GM23338 (cell line): ENCODE measurements around the gene ZNF536. TPM values are rescaled to one million over a fixed set of nuclear protein-coding genes. Genes with fewer than 3 reads are reported as not detected.

Experiments
- ATAC-seq: fragments of 200-7000 bp; cut with Tn5 transposase; 3 replicates; pipeline ENCODE4 v1.9.1; 2020
- DNase-seq: peaks from one replicate; pipeline ENCODE4 v3.0.0-alpha.2; 2015; ENCODE audit warnings: low spot score
- H2AFZ ChIP-seq: fragments of 200-600 bp; sonication (generic); 2 replicates; pipeline ENCODE4 v1.8.0; 2016; ENCODE audit warnings: antibody characterized with exemption, mild to moderate bottlenecking, moderate library complexity
- H3F3A ChIP-seq: fragments of 200-600 bp; sonication (generic); replicated peaks from 2 replicates; pipeline ENCODE4 v1.8.0; 2017; ENCODE audit warnings: antibody characterized with exemption, mixed run types, low read depth
- H3K27ac ChIP-seq: fragments of 200-600 bp; sonication (generic); 2 replicates; pipeline ENCODE4 v1.6.1; 2016; ENCODE audit warnings: low read depth
- H3K27me3 ChIP-seq: fragments of 200-600 bp; sonication (generic); 2 replicates; pipeline ENCODE4 v1.8.0; 2016; ENCODE audit warnings: mild to moderate bottlenecking, mixed run types, moderate library complexity; ENCODE audit not compliant: insufficient read depth
- H3K36me3 ChIP-seq: fragments of 200-600 bp; sonication (generic); 2 replicates; pipeline ENCODE4 v1.8.0; 2016; ENCODE audit warnings: mild to moderate bottlenecking; ENCODE audit not compliant: insufficient read depth
- H3K4me1 ChIP-seq: fragments of 200-600 bp; sonication (generic); 2 replicates; pipeline ENCODE4 v1.8.0; 2016; ENCODE audit warnings: mild to moderate bottlenecking, moderate library complexity; ENCODE audit not compliant: insufficient read depth
- H3K4me2 ChIP-seq: fragments of 200-600 bp; sonication (generic); 2 replicates; pipeline ENCODE4 v1.7.1; 2017; ENCODE audit warnings: mixed run types
- H3K4me3 ChIP-seq: fragments of 200-600 bp; sonication (generic); 2 replicates; pipeline ENCODE4 v1.6.1; 2016; ENCODE audit warnings: mixed run types
- H3K79me2 ChIP-seq: fragments of 200-600 bp; sonication (generic); replicated peaks from 2 replicates; pipeline ENCODE4 v1.8.0; 2017; ENCODE audit warnings: mild to moderate bottlenecking; ENCODE audit not compliant: insufficient read depth
- H3K9me2 ChIP-seq: fragments of 200-600 bp; sonication (generic); 2 replicates; pipeline ENCODE4 v1.8.0; 2017; ENCODE audit not compliant: insufficient read depth
- H4K20me1 ChIP-seq: fragments of 200-600 bp; sonication (generic); replicated peaks from 2 replicates; pipeline ENCODE4 v1.8.0; 2017; ENCODE audit warnings: mild to moderate bottlenecking; ENCODE audit not compliant: insufficient read depth
- H3K27ac Mint-ChIP-seq: 2 replicates; pipeline ENCODE4 v1.8.0; 2020; ENCODE audit warnings: inconsistent platforms, mild to moderate bottlenecking, moderate library complexity, mixed read lengths
- H3K27me3 Mint-ChIP-seq: 3 replicates; pipeline ENCODE4 v1.8.0; 2022; ENCODE audit warnings: low read depth, mild to moderate bottlenecking, moderate library complexity, mixed read lengths, inconsistent platforms; ENCODE audit not compliant: insufficient read depth, poor library complexity
- H3K36me3 Mint-ChIP-seq: 3 replicates; pipeline ENCODE4 v1.8.0; 2021; ENCODE audit warnings: low read depth, mild to moderate bottlenecking, inconsistent platforms, moderate library complexity, mixed read lengths
- H3K4me1 Mint-ChIP-seq: 3 replicates; pipeline ENCODE4 v1.8.0; 2020; ENCODE audit warnings: mild to moderate bottlenecking, inconsistent platforms, mixed read lengths
- H3K4me3 Mint-ChIP-seq: 3 replicates; pipeline ENCODE4 v1.8.0; 2021; ENCODE audit warnings: moderate library complexity, mild to moderate bottlenecking, inconsistent platforms, mixed read lengths
- H3K9me3 Mint-ChIP-seq: 3 replicates; pipeline ENCODE4 v1.8.0; 2020; ENCODE audit warnings: moderate library complexity, mild to moderate bottlenecking, inconsistent platforms, mixed read lengths
- CREB1 ChIP-seq: fragments of 250-450 bp; sonication (Bioruptor Pico); IDR thresholded peaks from 2 replicates; pipeline ENCODE4 v1.5.0; 2020; ENCODE audit warnings: low read depth, mild to moderate bottlenecking, moderate library complexity
- CTCF ChIP-seq, 2 experiments: fragments of 200-600 bp in 1 of 2; sonication (generic) in 1 of 2; conservative IDR thresholded peaks; 2 replicates each; pipeline versions ENCODE4 v1.5.1 to v1.6.1; 2016 to 2017; ENCODE audit warnings: antibody characterized with exemption in 2 of 2, low read depth in 2 of 2, mild to moderate bottlenecking in 2 of 2, moderate library complexity in 1 of 2
- ETS1 ChIP-seq: IDR thresholded peaks from 2 replicates; pipeline ENCODE4 v1.6.1; 2016; ENCODE audit warnings: antibody characterized with exemption
- EZH2 ChIP-seq: fragments of 200-600 bp; sonication (generic); IDR thresholded peaks from one replicate; pipeline ENCODE4 v1.8.0; 2017; ENCODE audit warnings: antibody characterized with exemption, mild to moderate bottlenecking, low read depth; ENCODE audit not compliant: unreplicated experiment
- EZH2phosphoT487 ChIP-seq: fragments of 200-600 bp; sonication (generic); IDR thresholded peaks from one replicate; pipeline ENCODE4 v1.8.1; 2018; ENCODE audit warnings: antibody characterized with exemption; ENCODE audit not compliant: unreplicated experiment
- JUNB ChIP-seq: IDR thresholded peaks from one replicate; pipeline ENCODE4 v1.6.1; 2016; ENCODE audit warnings: antibody characterized with exemption; ENCODE audit not compliant: unreplicated experiment
- NANOG ChIP-seq: IDR thresholded peaks from 2 replicates; pipeline ENCODE4 v1.6.1; 2016; ENCODE audit warnings: antibody characterized with exemption, borderline replicate concordance
- POLR2AphosphoS5 ChIP-seq: IDR thresholded peaks from 2 replicates; pipeline ENCODE4 v1.6.1; 2016; ENCODE audit warnings: antibody characterized with exemption, low read depth
- STAT1 ChIP-seq: IDR thresholded peaks from one replicate; pipeline ENCODE4 v1.6.1; 2016; ENCODE audit warnings: antibody characterized with exemption; ENCODE audit not compliant: unreplicated experiment
- ZNF114 ChIP-seq: fragments of 250-450 bp; sonication (Bioruptor Pico); IDR thresholded peaks from 2 replicates; pipeline ENCODE4 v1.5.0; 2020; ENCODE audit warnings: mild to moderate bottlenecking, moderate library complexity
- ZNF331 ChIP-seq: fragments of 250-450 bp; sonication (Bioruptor Pico); IDR thresholded peaks from 2 replicates; pipeline ENCODE4 v1.5.0; 2020; ENCODE audit warnings: low read depth, mild to moderate bottlenecking, moderate library complexity
- ZNF462 ChIP-seq: fragments of 250-450 bp; sonication (Bioruptor Pico); IDR thresholded peaks from 2 replicates; pipeline ENCODE4 v1.5.0; 2020; ENCODE audit warnings: mild to moderate bottlenecking, moderate library complexity
- polyA plus RNA-seq: library from polyadenylated mRNA; unstranded; fragments of >200 nt; fragmentation: Nextera tagmentation; extraction: Ambion mirVana; gene quantifications from 2 replicates; pipeline ENCODE4 v1.2.1, GENCODE V29; 2016
- total RNA-seq: library from RNA; depleted of rRNA; stranded (reverse); fragments of >200 nt; shearing (Covaris generic); gene quantifications from 2 replicates; pipeline ENCODE4 v1.2.3, GENCODE V29; 2014

The ZNF536 gene
- total and polyA plus RNA-seq, 2 experiments from 2014 or later = 0.07 TPM; not detected in 1

- TF ChIP-seq EZH2phosphoT487 = no peak
- no peak for TF ChIP-seq JUNB
- no peak for TF ChIP-seq NANOG
- no peak for TF ChIP-seq EZH2
- TF ChIP-seq ZNF114 (CRISPR knock-in tag) = no peak
- Mint-ChIP-seq H3K36me3 (no peaks in the 10 kb centered on the region; the same call in 1 of the 3 replicates), H3K27ac (no peak overlapping the region), H3K4me3 (no peak overlapping the region), H3K4me1 (peaks cover 3% of the 10 kb centered on the region), H3K27me3 (peaks cover 4% of the 10 kb centered on the region), H3K9me3 (peaks cover 9% of the 10 kb centered on the region)
- no peak overlapping the region for H3K27ac ChIP-seq
- no peak overlapping the region for H3K4me2 ChIP-seq
- H4K20me1 ChIP-seq = no peaks in the 10 kb centered on the region
- ATAC-seq = no peak
- no peak overlapping the region for H3K4me3 ChIP-seq
- no peak overlapping the region for H2AFZ ChIP-seq
- H3K4me1 ChIP-seq = no peaks in the 10 kb centered on the region
- no peaks in the 10 kb centered on the region for H3K27me3 ChIP-seq
- DNase-seq = no peak
- no peaks in the 10 kb centered on the region for H3K79me2 ChIP-seq
- H3K9me2 ChIP-seq = 0 out of 2 replicates have a peak, but pooled peaks cover 5% of the 10 kb centered on the region
- H3F3A ChIP-seq = no peaks in the 10 kb centered on the region
- H3K36me3 ChIP-seq = no peaks in the 10 kb centered on the region
Observed at GRCh38 chr19:30539981-30540380, 167.8 kb downstream of the ZNF536 start.

GRCh38 chr19:30540761-30541160 lies 168.6 kb downstream of the ZNF536 start:
- no peak overlapping the region for H3K4me2 ChIP-seq
- H3K4me3 Mint-ChIP-seq = no peak overlapping the region
- H3K9me2 ChIP-seq = 0 out of 2 replicates have a peak, but pooled peaks cover 5% of the 10 kb centered on the region
- H3K27me3 ChIP-seq = no peaks in the 10 kb centered on the region
- H3K9me3 Mint-ChIP-seq = peaks cover 9% of the 10 kb centered on the region
- H3K27ac Mint-ChIP-seq = no peak overlapping the region
- H3K79me2 ChIP-seq = no peaks in the 10 kb centered on the region
- no peak overlapping the region for H3K4me3 ChIP-seq
- H3K36me3 Mint-ChIP-seq = no peaks in the 10 kb centered on the region; the same call in 1 of the 3 replicates
- no peaks in the 10 kb centered on the region for H4K20me1 ChIP-seq
- peak overlapping the region; percentile 18; the same call in 1 of the 2 replicates for H2AFZ ChIP-seq
- H3K27me3 Mint-ChIP-seq = peaks cover 4% of the 10 kb centered on the region
- ATAC-seq = no peak
- H3K27ac ChIP-seq = no peak overlapping the region
- no peak for DNase-seq
- H3K4me1 ChIP-seq = no peaks in the 10 kb centered on the region
- H3K4me1 Mint-ChIP-seq = peaks cover 6% of the 10 kb centered on the region
- H3F3A ChIP-seq = no peaks in the 10 kb centered on the region
- no peaks in the 10 kb centered on the region for H3K36me3 ChIP-seq
- TF ChIP-seq CTCF (conservative IDR thresholded peaks at IDR 0.05; ENCODE audit: low read depth in 2 of 2) (no peak), ZNF114 (CRISPR knock-in tag) (no peak), ZNF331 (CRISPR knock-in tag) (no peak), JUNB (no peak), ZNF462 (CRISPR knock-in tag) (no peak), ETS1 (no peak), CREB1 (CRISPR knock-in tag) (no peak), EZH2phosphoT487 (no peak), STAT1 (no peak), NANOG (no peak), POLR2AphosphoS5 (no peak), EZH2 (no peak)
